Lower leg skin (tissue), 4 donors: ENCODE results near the gene ROR1. TPM values are rescaled to one million over a fixed set of nuclear protein-coding genes. Genes with fewer than 3 reads are reported as not detected.

ENCODE experiments used
- DNase-seq, 2 donors: peaks; one replicate each; pipeline ENCODE4 v3.0.0-alpha.2; 2019; ENCODE audit warnings: low spot score in 2 of 2
- H3K4me3 ChIP-seq: fragments of 200-600 bp; sonication (generic); 2 replicates; pipeline ENCODE4 v1.5.1; 2017; ENCODE audit warnings: mild to moderate bottlenecking, low read depth; ENCODE audit not compliant: poor library complexity, severe bottlenecking
- CTCF ChIP-seq, 3 donors: fragments of 450-650 bp; IDR thresholded peaks; one replicate each; pipeline ENCODE4 v1.5.1; 2016; ENCODE audit warnings: antibody characterized with exemption in 3 of 3, mild to moderate bottlenecking in 3 of 3, moderate library complexity in 2 of 3
- POLR2A ChIP-seq, 2 donors: fragments of 450-650 bp; IDR thresholded peaks; one replicate each; pipeline ENCODE4 v1.6.1; 2016 to 2017; ENCODE audit warnings: antibody characterized with exemption in 2 of 2, mild to moderate bottlenecking in 1 of 2, moderate library complexity in 1 of 2
- WGBS, 2 donors: methylation state at CpG; one replicate each; pipeline ENCODE4 v1.1.5; 2018; 5-methylcytosine and 5-hydroxymethylcytosine counted together
- intact Hi-C: fragments of 100-400 bp; cut with DNase I; formaldehyde crosslinking; loops from one replicate; pipeline ENCODE4 v1.15.0; 2023; ENCODE audit warnings: low total_unique reads
- total RNA-seq, 4 donors: library from RNA; depleted of rRNA; stranded (reverse); fragments of >200 nt; gene quantifications; one replicate each; pipeline ENCODE4 v1.1.0, GENCODE V29; 2016

Gene ROR1
- total RNA-seq, 4 donors from 2014 or later, result 12.9 to 28.6 (median 22.5) TPM

- no peak for DNase-seq
- TF ChIP-seq CTCF (IDR thresholded peaks at IDR 0.05) (no peak), POLR2A (IDR thresholded peaks at IDR 0.05) (no peak)
- no peak overlapping the region for H3K4me3 ChIP-seq
- WGBS, 2 donors, result 86 to 91% methylated on average over 10 of the region's 10 CpGs
- intact Hi-C loops, result loop anchor here (5.0 to 10.0 kb wide), 3 partner anchors 97 to 445 kb away; partner anchors contain the start of gene ROR1
These were observed 366.1 kb downstream of the ROR1 start for GRCh38 chr1:64139877-64140276.

GRCh38 chr1:64140596-64140995 is 366.8 kb downstream of the ROR1 start:
- intact Hi-C loops, result no loop called here
- TF ChIP-seq CTCF (IDR thresholded peaks at IDR 0.05), result no peak
- TF ChIP-seq POLR2A (IDR thresholded peaks at IDR 0.05), result no peak
- no peak overlapping the region for H3K4me3 ChIP-seq
- no peak for DNase-seq
- WGBS, 2 donors, result 45 to 71% methylated on average over 2 of the region's 2 CpGs

GRCh38 chr1:64147045-64147724 is 373.4 kb downstream of the ROR1 start:
- DNase-seq, result no peak
- TF ChIP-seq POLR2A (IDR thresholded peaks at IDR 0.05) (no peak), CTCF (IDR thresholded peaks at IDR 0.05) (no peak)
- 86% methylated on average over 5 of the region's 5 CpGs for WGBS, 2 donors
- intact Hi-C loops, result no loop called here
- H3K4me3 ChIP-seq, result no peak overlapping the region

- H3K4me3 ChIP-seq, result no peak overlapping the region
- 67 to 75% methylated on average over 1 of the region's 1 CpG for WGBS, 2 donors
- no peak for DNase-seq
- no peak for TF ChIP-seq CTCF (IDR thresholded peaks at IDR 0.05)
- no peak for TF ChIP-seq POLR2A (IDR thresholded peaks at IDR 0.05)
- intact Hi-C loops, result no loop called here
These were observed 373.9 kb downstream of the ROR1 start for GRCh38 chr1:64147759-64148158.

- H3K4me3 ChIP-seq, result no peak overlapping the region
- DNase-seq, result no peak
- WGBS, 2 donors, result 72 to 73% methylated on average over 4 of the region's 4 CpGs
- TF ChIP-seq CTCF (IDR thresholded peaks at IDR 0.05) (no peak), POLR2A (IDR thresholded peaks at IDR 0.05) (no peak)
- intact Hi-C loops, result no loop called here
These were observed 376.4 kb downstream of the ROR1 start for GRCh38 chr1:64150266-64150665.

GRCh38 chr1:64150729-64151230 is 377.0 kb downstream of the ROR1 start:
- DNase-seq, result no peak
- intact Hi-C loops, result no loop called here
- TF ChIP-seq CTCF (IDR thresholded peaks at IDR 0.05) (no peak), POLR2A (IDR thresholded peaks at IDR 0.05) (no peak)
- 79 to 86% methylated on average over 2 of the region's 2 CpGs for WGBS, 2 donors
- no peak overlapping the region for H3K4me3 ChIP-seq
